ENCODE results near the gene ADCY9. TPM values are rescaled to one million over a fixed set of nuclear protein-coding genes. Genes with fewer than 3 reads are reported as not detected.
"Not testable (repeated sequence)": the region's sequence is repeated elsewhere in the genome, so short reads cannot be mapped to it uniquely, and the experiment has no call there.

ADCY9 gene
- total RNA-seq, 1 donor from 2014 or later, result 6.5 TPM

DNA sequence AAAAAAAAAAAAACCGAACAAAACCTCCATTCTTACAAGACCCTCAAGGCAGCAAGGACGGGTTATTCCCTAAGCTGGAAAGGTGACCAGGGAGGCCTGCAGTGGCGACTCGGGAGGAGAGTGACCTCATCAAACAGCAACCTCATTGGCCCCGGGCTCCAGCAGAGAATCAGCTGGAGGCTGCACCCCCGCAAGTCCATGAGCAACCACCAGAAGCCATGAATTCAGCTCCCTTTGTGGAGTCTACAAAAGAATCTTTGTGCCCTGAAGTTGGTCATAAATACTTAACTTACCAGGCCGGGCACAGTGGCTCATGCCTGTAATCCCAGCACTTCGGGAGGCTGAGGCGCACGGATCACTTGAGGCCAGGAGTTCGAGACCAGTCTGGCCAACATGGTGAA is 154.8 kb downstream of the ADCY9 start:
- DNase-seq (ENCODE audit: low spot score in 2 of 2), result peak; percentile 49
- no peak for FAIRE-seq

DNA sequence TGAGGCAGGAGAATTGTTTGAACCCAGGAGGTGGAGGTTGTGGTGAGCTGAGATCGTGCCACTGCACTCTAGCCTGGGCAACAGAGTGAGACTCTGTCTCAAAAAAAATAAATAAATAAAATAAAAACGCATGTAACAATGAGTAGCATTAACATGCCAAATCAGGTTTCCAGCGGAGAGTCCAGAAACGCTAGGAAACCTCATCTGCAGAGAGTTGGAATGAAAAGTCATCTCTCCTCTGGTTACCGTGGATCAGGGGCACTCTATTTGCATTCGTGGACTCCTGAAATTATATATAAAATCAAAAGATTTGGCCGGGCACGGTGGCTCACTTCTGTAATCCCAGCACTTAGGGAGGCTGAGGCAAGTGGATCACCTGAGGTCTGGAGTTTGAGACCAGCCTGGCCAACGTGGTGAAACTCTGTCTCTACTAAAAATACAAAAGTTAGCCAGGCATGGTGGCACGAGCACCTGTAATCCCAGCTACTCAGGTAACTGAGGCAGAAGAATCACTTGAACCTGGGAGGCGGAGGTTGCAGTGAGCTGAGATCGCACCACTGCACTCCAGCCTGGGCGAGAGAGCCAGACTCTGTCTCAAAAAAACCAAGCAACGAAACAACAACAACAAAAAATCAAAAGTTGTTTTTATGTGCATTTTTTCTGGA is 156.2 kb downstream of the ADCY9 start:
- not testable (repeated sequence) for DNase-seq (ENCODE audit: low spot score in 2 of 2); FAIRE-seq

DNA sequence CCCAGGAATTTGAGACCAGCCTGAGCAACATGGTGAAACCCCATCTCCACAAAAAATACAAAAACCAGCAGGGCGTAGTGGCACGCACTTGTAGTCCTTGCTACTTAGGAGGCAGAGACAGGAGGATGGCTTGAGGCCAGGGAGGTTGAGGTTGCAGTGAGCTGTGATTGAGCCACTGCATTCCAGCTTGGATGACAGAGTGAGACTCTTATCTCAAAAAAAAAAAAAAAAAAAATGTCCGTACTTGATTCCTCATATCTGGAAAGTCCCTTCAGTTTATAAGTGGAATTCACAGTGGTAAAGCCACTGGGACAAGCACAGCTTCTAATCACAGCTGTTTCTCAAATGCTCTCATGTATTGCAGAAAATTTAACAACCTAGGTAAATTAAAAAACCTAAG is 157.1 kb downstream of the ADCY9 start:
- DNase-seq (ENCODE audit: low spot score in 2 of 2) (no peak), FAIRE-seq (no peak)

DNA sequence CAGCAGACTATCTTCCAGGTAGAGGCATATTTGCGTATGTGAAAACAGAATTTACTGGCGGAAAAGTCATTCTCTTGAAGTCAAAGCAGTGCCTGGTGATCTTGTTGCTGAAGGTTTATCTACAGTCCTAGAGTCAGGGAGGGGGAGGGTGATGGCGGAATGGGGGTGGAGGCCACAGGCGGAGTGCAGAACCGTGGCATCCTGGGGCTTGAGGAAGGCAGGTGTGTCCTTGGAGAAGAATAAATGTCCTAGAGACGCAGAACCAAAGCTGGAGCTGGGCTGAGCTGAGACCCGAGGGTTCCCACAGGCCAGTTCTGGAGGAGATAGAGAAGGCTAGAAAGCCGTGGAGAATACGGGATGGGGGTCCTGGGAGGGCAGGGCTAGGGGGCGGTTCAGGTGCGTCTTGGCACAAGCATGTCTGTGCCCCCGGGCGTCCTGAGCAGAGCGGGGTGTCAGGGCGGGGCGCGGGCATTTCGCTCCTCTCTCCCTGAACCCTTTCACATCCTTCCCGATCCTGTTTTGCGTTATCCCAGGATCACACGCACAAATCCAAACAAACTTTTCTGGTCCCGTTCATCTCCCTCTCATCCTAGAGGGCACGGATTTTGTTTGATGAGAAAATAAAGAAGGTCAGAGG is 158.8 kb downstream of the ADCY9 start:
- FAIRE-seq (no peak), DNase-seq (ENCODE audit: low spot score in 2 of 2) (no peak)

DNA sequence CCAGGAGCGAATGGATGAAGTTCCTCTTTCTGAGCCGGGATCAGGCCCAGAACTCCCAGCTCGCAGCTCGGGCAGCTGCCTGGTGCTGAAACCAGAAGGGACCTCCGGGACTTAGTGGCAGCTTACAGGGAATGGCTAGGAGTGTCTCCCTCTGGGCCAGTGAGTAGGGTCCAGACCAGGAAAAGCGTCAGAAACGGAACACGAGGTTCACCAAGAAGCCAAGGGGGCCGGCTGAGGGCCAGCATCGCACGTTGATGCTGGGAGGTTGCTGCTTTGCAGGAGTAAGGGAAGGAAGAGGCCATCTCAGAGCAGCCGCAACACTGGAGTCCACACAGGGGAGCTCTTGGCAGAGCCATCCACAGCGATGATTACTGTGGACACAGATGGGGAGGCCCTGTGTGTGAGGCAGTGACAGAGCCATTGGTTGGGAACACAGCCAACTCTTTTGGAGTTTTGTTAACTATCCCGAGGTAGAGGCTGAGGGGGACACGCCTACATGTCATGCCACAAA is 161.8 kb downstream of the ADCY9 start:
- no peak for FAIRE-seq
- no peak for DNase-seq (ENCODE audit: low spot score in 2 of 2)

DNA sequence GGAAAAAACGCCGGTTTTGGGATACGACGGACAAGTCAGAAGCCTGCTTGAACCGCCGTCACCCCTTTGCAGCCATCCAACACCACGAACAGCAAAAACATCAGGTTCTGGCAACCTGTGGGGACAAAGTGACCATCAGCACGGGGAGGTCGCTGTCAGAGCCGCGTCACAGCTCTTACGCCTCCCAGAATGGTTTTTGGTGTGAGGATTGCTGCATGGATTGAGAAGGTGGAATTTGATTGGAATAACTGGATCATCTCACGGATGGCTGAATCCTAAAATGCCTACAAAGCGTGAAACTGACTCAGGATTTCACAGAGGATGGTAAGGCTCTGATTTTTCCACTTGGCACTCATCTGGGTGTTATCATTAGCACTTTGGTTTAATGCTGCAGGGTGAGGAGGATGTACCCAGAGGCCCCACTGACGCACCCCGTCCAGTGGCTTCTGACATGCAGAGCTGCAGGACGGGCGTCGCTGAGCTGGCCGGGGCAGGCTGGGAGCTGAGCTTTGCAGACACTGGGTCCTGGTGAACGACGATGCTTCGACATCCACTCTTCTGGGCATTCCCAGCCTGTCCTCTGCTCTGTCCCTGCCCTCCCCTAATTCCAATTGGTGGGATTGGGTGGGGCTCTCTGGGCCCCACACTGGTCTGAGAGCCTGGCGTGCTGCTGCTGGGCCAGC is 162.4 kb downstream of the ADCY9 start:
- DNase-seq (ENCODE audit: low spot score in 2 of 2), result no peak
- FAIRE-seq, result no peak

DNA sequence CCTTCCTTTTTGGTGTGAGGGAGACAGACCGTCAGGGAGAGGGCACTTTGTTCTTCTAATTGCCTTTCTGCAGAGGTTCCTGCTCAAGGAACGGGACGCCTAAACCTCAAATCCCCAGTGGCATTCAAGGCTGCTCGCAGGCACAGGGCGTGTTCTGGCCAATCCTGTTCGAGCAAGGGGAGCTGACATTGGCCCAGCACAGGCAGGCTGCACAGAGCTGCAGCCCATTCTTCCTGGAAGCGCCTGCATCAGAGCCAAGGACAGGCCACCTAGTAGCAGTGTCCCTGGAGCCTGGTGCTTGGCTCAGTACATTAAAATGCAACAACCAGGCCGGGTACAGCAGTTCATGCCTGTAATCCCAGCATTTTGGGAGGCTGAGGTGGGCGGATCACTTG is 163.5 kb downstream of the ADCY9 start:
- no peak for DNase-seq (ENCODE audit: low spot score in 2 of 2)
- no peak for FAIRE-seq

DNA sequence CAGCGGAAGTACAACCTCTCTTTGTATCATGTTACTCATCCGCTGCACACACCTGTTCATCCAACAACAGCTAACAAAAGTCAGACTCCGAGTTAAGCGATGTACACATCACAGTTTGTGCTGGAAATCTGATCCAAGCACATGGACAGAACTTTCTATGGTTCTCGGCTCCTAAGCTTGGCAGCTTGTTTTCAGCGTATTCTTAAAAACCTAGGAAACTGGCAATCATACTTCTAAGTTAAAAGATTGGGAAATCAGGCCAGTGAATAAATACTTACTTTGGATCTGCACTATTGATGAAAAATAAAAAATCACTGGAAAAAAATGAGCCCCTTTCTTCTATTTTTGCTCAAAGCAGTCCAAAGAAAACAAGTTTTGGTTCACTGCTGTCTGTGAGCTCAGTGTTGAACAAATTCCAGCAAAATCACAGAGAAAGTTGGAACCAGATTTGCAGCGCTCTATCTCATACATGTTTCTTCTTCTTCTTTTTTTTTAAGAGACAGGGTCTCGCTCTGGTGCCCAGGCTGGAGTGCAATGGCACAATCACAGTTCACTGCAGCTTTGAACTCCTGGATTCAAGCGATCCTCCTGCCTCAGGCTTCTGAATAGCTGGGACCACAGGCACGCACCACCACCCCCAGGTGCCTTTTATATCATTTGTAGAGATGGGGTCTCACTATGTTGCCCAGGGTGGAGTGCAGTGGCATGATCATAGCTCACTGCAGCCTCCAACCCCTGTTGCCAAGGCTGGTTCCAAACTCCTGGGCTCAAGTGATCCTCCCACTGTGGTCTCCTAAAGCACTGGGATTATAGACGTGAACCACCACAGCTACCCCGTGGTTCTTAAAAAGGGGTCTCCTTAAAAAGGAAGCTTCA is 164.1 kb downstream of the ADCY9 start:
- DNase-seq (ENCODE audit: low spot score in 2 of 2), result no peak
- FAIRE-seq, result no peak

DNA sequence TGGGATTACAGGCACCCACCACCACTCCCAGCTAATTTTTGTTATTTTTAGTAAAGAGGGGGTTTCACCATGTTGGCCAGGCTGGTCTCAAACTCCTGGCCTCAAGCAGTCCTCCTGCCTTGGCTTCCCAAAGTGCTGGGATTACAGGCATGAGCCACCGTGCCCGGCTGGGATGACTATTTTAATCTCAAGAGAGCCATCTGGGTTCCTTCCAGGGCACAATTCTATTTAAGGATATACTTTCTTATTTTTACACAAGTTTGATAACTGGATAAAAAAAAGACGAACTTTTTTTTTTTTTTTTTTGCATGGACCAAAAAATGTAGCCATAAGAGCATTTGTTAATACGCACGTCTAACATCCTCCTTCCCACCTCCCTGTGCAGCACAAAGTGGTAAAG is 164.9 kb downstream of the ADCY9 start:
- DNase-seq (ENCODE audit: low spot score in 2 of 2); FAIRE-seq: not testable (repeated sequence)

DNA sequence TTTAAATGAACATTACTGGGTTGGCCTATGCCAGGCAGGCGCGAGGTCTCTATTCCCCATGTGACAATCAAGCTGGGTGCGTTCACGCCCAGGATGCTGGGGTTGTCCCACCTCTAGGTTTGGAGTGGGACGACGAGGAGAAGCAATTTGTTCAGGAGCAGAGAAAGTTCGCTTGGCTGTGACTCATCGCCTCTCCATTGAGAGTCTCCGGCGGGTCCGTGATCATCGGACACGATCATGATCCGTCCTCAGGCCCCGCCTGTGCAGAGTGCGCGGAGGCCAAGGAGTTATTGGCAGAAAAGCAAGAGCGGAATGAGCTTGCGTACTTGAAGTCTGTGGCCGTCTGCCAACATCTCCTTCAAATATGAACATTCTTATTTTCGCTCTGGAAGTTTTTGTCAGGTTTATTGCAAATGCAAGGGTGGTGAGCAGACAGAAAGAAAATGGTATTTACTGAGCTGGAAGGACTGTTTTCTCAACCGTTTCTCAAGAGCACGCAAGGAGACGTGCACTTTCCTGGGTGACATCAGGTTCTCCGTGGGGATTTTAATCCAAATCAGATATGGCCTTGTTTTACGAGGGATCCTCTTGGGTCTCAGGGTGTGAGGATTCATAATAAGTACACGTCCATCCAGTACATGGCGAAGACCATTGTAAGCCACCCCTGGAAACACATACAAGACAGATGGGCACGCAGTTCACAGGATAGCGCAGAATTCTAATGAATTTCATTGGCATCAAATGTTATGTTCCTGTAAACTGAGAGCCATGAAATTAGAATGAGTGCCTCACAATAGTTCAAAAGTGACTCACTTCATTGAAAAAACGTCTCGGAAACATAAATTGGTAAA is 165.7 kb downstream of the ADCY9 start:
- peak in 1 of 2 donors; percentile 55 for DNase-seq (ENCODE audit: low spot score in 2 of 2)

DNA sequence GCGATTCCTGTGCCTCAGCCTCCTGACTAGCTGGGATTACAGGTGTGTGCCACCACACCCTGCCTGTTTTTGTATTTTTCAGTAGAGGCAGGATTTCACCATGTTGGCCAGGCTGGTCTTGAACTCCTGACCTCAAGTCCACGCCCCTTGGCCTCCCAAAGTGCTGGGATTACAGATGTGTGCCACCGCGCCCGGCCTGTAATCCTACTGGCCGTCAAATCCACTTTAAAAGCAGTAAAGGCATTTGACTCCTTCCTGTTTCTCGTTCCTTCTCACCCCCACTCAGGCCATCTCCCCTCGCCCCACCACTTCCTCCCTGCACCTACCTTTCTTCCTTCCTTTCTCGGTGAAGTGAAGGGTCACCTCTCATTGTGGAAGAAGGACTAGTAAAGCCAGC is 166.3 kb downstream of the ADCY9 start:
- DNase-seq (ENCODE audit: low spot score in 2 of 2) (no peak), FAIRE-seq (no peak)

More for the DNA sequence above, 165.7 kb downstream of the ADCY9 start:
- FAIRE-seq, result no peak

DNA sequence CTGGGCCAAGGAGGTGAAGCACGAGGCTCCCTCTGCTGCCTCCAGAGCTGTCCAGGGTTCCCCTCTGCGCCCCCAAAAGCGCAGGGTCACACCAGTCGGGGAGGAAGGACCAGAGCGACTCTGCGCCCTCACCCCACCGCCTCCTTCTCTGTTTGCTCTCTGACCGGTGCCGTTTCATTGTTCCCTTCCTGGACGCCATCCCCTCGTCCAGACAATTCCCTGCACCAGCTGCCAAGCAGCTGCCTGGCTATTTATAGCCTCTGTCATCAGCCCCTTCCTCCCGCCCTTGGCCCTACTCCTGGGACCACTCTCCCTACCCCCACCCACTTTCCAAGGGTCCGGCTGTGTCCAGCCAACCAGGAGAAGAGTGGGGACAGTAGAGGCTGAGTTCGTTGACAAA is 167.0 kb downstream of the ADCY9 start:
- DNase-seq (ENCODE audit: low spot score in 2 of 2) (no peak), FAIRE-seq (no peak)

DNA sequence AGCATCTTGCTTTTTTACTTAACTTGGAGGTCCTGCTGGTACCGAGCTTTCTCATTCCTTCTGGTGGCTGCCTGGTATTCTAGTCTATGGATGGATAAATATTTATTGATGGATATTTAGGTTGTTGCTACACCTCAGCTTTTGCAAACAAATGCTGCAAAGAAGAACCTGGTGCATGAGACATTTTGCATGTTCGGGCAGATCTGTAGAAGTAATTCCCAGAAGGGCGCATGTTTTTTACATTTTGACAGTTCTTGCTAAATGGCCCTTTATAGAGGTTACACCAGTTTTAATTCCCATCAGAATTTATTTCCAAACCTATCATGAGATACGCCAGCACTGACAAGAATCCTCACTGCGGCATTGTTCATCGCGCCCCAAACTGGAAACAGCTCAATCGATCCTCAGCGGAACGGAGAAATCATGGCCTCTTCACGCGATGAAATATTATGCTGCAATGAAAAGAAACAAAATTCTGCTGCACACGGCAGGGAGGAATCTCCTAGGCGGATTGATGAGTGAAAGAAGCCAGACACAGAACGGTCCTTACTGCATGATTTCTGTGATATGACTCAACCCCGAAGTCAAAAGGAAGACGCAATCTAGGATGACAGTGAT is 167.8 kb downstream of the ADCY9 start:
- no peak for DNase-seq (ENCODE audit: low spot score in 2 of 2)
- FAIRE-seq, result no peak

DNA sequence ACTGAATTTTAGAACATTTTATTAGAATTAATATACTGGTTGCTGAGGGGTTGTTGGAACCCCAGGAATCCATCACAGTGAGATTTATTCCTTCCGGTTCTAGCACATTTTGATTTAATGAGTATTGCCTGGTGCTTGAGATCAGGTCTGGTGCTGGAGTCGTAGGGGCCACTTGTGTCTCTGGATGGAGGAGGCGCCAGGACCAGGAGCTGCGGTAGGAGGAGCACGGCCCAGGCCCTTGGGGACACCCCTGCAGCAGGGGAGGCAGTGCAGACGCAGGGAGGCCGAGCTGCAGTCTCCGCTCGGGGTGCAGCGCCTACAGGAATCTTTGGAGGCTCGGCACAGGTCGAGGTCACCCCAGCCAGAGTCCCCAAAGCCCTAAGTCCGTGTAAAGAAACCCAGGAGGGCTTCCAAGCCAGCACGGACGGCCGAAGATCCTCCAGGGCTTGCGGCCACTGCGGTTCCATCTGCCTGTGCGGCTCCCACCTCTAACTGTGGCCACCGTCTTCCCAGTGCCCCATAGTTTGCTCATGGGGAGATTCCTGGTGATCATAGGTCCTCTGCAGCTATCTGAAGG is 169.6 kb downstream of the ADCY9 start:
- FAIRE-seq, result no peak
- DNase-seq (ENCODE audit: low spot score in 2 of 2), result no peak

DNA sequence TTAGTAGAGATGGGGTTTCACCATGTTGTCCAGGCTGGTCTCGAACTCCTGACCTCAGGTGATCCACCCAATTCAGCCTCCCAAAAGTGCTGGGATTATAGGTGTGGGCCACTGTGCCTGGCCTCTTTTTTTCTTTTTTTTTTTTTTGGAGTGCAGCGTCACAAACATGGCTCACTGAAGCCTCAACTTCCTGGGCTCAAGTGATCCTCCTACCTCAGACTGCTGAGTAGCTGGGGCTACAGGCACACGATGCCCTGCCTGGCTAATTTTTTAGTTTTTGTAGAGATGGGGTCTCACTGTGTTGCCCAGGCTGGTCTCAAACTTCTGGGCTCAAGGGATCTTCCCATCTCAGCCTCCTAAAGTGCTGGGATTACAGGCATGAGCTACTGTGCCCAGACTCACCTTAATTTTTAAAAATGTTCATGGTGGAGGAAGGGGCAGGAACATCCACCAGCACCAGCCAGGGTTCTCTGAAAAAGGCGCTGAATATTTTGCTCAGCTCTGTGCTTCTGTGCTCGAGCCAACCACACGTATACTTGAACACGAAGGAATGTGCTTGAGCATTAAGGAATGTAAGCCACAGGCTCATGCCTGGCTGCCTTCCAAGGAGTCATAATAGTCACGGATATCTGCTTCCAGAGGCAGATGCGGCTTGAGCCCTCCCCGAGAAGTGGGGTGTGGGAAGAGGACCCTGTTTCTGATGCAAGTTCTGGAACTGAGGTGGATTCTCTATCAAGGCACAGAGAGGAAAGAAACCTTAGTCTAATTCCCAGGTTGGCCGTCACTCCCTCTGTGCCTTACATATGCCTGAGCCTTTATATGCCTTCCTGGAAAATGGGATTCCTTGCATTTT is 170.3 kb downstream of the ADCY9 start:
- FAIRE-seq, result no peak
- no peak for DNase-seq (ENCODE audit: low spot score in 2 of 2)

DNA sequence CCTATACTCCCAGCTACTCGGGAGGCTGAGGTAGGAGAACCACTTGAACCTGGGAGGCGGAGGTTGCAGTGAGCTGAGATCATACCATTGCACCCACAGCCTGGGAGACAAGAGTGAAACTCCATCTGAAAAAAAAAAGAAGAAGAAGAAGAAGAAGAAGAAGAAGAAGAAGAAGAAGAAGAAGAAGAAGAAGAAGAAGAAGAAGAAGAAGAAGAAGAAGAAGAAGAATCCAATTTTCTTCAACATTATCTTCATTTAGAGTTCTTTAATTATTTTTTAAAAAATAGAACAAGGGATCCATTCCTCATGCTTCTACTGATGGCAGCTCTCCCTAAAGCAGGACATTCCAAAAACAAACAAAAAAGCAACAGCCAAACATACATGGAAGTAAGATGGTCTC is 171.8 kb downstream of the ADCY9 start:
- DNase-seq (ENCODE audit: low spot score in 2 of 2); FAIRE-seq: not testable (repeated sequence)

DNA sequence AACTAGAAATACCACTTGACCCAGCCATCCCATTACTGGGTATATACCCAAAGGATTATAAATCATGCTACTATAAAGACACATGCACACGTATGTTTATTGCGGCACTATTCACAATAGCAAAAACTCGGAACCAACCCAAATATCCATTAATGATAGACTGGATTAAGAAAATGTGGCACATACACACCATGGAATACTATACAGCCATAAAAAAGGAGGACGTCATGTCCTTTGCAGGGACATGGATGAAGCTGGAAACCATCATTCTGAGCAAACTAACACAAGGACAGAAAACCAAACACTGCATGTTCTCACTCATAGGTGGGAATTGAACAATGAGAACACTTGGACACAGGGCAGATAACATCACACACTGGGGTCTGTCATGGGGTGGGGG is 174.1 kb downstream of the ADCY9 start:
- DNase-seq (ENCODE audit: low spot score in 2 of 2); FAIRE-seq: not testable (repeated sequence)
